Measurements from ENCODE around the gene ZDHHC21. TPM values are rescaled to one million over a fixed set of nuclear protein-coding genes. Genes with fewer than 3 reads are reported as not detected.
"Not testable (repeated sequence)": the region's sequence is repeated elsewhere in the genome, so short reads cannot be mapped to it uniquely, and the experiment has no call there.

Gene ZDHHC21
- total RNA-seq, 1 experiment from 2014 or later, result 4.1 TPM

DNA sequence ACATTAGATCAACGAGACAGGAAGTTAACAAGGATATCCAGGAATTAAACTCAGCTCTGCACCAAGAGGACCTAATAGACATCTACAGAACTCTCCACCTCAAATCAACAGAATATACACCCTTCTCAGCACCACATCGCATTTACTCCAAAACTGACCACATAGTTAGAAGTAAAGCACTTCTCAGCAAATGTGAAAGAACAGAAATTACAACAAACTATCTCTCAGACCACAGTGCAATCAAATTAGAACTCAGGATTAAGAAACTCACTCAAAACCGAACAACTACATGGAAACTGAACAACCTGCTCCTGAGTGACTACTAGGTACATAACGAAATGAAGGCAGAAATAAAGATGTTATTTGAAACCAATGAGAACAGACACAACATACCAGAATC is 10.6 kb downstream of the ZDHHC21 start:
- not testable (repeated sequence) for DNase-seq (ENCODE audit: low read depth)

DNA sequence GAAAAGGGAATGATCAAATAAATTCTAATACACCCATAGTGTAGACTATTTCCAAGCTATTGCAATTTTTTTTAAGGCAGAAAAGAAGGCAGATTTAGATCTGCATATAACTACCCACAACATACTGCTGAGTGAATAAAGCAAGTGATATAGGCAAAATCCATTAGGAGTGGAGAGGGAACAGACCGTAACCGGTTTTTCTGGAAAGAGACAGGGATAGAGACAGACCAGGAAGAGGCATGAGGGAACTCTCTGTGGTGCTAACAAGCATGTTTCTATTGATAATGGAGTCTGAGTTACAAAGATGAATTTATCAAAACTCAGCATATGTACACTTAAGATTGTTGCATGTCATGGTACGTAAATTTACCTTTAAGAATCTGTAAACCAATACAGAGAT is 14.5 kb downstream of the ZDHHC21 start:
- no peak for DNase-seq (ENCODE audit: low read depth)

DNA sequence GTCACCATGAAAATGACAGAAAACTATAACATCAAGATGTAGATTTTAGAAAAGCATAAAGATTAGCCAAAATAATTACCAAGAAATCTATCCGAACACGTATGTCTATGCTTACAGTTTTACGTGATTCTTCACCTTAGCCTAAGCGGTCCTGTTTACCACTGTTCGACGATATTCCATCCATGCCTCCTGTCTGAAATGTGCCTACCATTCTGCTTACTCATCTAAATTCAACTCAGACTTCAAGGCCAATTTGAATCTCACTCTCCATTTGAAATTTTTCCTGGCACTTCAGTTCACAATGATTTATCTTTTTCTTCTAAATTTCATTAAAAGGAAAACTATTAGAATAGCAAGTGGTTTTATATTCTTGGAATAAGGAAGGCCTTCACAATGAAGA is 15.4 kb downstream of the ZDHHC21 start:
- DNase-seq (ENCODE audit: low read depth), result no peak

DNA sequence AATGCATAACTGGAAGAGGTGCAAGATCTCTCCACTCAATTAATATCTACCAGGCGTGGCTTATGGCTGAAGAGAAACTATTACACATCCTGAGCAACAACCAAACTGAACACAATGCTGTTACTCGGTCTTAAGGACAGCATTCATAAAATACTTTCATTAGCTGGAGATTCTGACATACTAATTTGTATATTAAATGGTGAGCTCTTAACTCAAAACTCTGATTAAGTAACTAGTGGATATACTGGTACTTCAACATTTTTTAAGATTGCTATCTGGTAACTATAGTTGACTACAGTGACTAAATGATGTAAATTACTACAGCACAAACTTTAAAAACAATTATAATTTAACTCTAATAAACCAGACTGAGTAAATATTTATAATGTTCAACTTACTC is 15.8 kb downstream of the ZDHHC21 start:
- no peak for DNase-seq (ENCODE audit: low read depth)

DNA sequence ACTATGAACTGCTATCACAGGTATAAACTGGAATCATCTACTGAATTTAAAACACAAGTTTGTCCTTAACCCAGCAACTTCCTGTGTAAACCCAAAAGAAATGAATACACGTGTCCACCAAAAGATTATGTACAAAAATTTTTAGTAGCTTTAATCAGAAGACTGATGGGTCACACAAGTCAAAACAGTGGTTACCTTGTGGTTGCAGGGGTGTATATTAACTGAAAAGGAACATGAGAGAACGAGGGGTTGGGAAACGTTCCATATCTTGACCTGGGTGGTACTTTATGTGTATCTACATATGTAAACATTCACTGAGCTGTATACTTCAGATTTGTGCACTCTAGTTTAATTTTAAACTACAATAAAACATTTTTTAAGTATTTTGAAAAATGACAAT is 18.6 kb downstream of the ZDHHC21 start:
- no peak for DNase-seq (ENCODE audit: low read depth)

DNA sequence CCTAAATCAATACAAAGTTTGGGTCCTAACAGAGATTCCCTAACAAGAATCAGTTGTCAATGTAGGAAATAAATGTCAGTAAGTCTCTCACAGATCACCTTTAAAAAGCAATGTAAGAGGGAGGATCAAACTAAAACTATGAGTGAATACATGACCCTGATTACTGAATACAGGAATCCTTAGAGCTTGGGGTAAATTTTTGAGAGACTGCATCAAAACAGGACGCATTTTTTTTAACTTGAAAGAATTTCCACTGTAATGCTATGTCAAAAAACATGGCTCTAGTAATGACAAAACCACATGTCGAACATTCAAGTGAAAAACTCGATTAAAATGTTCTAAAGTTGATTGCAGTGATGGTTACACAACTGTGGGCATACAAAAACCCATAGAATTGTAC is 21.9 kb downstream of the ZDHHC21 start:
- DNase-seq (ENCODE audit: low read depth), result no peak

DNA sequence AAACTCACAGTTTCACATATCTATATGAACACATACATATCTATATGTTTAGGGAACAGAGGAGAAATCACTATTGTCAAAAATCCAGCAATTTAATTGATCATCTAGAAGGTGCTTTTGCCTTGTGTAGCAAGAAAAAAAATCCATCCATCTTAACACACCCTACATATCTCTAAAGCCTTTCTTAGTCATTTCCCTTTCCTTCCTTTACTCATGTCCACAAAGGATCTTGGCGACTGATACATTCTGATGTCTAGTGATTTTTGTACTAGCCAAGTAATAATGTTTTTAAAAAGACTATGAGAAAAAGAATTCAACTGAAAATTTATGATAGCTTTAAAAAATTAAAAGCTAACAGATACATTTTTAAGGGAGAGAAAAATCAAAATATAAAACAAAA is 22.5 kb downstream of the ZDHHC21 start:
- DNase-seq (ENCODE audit: low read depth), result peak; percentile 3

DNA sequence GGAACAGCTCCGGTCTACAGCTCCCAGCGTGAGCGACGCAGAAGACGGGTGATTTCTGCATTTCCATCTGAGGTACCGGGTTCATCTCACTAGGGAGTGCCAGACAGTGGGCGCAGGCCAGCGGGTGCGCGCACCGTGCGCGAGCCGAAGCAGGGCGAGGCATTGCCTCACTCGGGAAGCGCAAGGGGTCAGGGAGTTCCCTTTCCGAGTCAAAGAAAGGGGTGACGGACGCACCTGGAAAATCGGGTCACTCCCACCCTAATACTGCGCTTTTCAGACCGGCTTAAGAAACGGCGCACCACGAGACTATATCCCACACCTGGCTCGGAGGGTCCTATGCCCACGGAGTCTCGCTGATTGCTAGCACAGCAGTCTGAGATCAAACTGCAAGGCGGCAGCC is 29.2 kb downstream of the ZDHHC21 start:
- DNase-seq (ENCODE audit: low read depth), result not testable (repeated sequence)

DNA sequence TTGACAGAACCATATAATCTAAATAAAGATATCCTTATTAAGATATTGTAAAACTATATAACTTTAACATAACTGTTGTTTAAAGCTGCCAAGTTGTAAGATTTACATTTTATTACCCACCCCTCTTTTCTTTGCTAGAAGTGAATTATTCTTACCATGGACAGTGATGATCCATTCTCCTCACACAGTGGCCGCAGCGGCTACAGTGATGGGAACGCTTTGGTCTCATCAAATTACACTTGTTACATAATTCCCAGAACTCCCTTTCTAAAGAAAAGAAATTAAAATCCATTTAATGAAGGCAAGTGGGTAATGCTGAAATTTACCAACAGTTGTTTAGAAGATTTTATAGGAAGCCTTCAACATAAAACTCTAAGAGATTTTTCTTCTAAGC is 31.2 kb downstream of the ZDHHC21 start:
- no peak for DNase-seq (ENCODE audit: low read depth)

DNA sequence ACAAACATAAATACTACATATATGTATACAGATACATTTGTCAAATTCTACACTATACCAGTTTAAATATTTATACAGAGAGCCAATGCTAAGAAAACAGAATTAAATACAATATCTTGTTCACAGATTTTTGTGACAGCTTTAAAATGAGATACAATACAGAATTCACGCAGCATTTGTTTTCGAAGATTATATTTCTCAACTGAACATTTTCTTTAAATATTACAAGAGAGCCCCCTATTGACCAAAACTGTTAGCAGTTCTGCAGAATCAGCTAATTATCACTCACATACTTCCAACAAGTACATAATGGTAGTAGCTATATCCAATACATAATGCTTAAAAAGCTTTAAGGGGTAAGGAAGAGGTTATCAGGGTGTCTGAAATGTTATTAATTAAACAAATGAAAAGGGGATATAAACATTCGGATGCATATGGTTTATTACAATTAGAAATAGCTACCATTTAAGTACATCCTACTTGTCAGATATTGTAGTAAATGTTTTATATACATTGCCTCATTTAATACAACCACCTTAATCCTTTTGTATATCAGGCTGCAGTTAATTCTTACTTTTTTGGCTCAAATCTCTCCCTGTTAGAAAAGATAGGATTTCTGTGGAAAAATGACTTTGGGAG is 31.7 kb downstream of the ZDHHC21 start:
- DNase-seq (ENCODE audit: low read depth), result peak; percentile 6

DNA sequence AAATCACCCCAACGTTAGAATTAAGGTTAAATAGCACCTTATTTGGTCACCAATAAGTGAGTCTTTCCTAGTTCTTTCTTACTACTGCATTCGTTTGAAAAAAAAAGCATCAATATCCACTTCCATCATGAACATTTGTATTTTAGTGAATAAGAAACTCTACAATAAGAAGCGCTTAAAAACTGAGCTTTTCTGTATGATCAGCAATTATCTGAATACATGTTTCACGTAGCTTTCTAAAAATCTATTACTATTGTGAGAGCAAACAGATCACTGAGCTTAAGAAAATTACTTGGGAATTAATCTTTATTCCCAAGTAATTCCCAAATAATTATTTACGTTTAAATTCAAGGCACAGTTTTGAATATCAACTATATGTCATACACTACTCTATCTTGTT is 32.5 kb downstream of the ZDHHC21 start:
- no peak for DNase-seq (ENCODE audit: low read depth)

DNA sequence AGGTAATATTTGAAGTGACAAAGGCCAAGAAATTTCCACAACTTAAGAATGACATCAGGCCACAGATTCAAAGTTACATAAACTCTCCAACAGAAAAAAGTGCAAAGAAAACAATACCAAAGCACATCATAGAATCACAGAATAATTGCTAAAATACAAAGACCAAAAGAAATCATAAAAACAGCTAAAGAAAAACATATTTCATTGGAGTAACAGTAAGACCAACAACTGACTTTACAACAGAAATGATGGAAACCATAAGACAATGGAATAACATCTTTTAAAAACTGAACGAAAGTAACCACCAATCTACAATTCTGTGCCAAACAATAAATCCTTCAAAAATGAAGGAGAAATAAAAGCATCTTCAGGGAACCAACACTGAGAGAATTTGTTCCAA is 38.3 kb downstream of the ZDHHC21 start:
- no peak for DNase-seq (ENCODE audit: low read depth)

DNA sequence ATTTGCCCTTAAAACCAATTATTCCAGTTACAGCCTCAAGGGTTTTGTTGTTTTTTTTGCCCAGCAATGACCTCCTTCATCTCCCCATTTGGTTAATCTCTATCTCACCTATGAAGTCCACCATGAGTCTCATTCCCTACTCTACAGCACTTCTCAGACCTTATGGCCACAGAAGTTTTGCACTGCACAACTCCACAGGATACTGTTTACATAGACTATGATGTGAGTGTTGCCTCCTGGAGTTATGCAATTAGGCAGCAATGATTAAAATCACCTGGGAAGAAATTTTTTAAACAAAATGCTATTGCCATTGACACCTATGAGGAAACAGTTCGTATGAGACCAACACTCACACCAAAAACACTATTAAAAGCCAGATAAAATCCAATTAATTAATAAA is 39.7 kb downstream of the ZDHHC21 start:
- DNase-seq (ENCODE audit: low read depth), result no peak

DNA sequence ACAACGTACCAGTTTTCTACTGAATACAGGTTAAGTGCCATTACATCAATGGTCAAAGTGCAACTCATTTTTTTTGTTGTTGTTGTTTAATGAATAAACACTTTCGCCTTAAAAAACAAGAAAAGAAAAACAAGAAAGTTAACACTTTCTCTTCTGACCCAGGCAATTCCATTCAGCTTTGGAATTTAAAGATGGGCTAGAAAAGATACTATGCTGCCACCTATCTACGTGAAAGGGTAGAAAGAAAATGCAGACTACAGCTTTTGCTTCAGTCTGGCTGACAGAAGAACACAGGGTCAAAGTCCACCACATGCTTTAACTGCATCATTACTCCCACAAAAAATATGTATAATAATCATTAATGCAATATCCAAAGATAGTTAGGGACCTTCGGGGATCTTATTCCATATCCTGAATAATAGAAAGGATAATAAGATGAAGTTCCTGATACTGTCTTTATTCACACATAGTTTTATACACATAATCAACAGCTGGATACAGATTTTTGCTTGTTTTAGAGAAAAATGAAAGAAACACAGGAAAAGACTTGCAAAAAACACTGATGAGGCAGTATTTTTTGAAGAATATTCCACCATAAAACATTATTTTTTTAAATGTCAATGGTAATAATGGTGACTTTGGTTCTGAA is 40.4 kb downstream of the ZDHHC21 start:
- peak; percentile 10 for DNase-seq (ENCODE audit: low read depth)

DNA sequence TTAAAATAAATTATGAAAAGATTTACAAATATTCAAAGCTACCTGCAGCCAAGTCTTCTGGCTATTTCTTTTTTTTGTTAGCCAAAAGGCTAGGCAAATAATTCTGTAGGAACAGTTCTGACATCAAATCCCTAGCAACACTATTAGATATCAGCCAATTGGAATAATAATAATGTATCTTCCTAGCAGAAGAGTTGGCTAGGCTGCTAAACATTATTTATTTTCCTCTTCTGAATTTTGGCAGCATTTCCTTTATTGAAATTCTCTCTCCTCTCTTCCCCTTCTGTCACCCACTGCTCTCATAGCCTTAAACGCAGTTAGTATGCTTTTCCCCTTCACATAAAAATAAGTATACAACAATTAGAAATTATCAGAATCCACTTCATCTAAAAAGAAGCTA is 42.6 kb downstream of the ZDHHC21 start:
- no peak for DNase-seq (ENCODE audit: low read depth)

DNA sequence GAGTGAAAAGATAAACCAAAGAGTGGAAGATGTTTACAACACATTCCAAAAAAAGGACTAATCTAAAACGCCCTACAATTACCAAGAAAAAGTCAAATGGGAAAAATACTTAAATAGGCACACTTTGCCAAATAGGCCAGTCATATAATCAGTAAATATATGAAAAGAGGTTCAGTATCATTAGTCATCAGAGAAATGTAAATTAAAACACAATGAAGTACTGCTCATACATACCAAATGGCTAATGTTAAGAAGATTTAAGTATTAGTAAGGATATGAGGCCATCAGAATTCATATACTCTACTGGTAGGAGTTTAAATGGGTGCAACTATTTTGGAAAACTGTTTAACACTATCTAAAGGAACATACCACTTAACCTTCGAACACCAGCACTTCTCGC is 47.6 kb downstream of the ZDHHC21 start:
- DNase-seq (ENCODE audit: low read depth), result no peak

DNA sequence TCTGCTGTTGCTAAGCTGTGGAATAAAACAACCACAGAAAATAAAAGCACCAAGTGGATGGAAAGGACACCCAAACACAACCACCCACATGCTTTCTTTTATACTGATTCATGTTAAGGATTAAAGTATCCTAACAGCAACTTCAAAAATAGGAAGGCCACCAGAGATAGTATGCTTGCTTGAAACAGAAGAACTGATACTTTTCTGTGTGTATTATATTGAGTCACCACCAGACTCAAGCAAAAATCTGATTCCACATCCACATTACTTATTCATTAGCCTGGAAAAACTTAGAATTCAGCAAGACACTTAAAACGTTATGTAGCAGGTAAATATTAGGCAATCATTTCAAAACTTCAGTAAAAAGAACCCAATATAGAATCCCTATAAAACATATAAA is 52.3 kb downstream of the ZDHHC21 start:
- DNase-seq (ENCODE audit: low read depth), result no peak

DNA sequence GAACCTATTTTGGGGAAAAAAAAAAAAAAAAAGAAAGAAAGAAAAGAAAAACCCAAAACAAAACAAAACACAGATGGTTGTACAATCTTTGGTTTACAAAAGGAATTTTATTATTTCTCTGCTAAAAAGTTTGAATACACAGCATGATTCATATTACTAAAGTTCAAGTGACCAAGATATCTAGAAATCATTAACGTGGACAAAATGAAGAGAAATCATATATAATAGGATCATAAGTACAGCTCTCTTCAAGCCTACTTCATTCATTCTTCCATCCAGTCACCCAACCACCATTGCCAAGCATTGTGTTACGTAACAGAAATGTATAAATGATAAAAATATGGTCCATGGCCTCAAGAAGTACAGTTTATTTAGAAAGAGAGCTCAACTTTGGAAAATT is 52.9 kb downstream of the ZDHHC21 start:
- DNase-seq (ENCODE audit: low read depth), result no peak

DNA sequence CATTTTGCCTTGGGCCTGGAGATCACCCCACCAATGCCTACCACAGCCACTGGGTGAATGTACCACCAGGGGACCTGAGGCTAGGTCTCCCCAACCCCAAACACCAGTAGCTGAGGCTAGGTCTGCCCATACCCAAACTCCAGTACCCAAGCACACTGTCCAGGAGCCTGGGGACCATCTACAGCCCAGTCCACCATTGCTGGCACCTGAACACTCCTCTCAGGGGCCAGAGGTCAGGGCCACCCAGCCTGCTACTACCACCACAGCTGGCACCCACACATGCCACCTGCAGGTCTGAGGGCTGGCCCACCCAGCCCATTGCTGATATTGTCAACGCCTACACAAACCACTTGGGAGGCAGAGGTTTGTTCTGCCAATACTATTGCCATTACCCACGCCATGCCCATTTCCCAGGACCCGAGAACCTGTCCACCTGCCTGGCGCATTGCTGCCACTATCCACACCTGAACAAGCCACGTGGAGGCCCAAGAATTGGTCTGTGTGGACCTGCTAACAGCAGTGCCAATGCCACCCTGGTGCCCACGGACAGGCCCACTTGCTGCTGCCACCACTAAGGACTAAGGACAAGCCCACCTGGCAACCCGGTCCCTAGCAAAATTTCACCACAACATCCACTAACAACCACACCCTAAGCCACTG is 59.2 kb downstream of the ZDHHC21 start:
- no peak for DNase-seq (ENCODE audit: low read depth)

DNA sequence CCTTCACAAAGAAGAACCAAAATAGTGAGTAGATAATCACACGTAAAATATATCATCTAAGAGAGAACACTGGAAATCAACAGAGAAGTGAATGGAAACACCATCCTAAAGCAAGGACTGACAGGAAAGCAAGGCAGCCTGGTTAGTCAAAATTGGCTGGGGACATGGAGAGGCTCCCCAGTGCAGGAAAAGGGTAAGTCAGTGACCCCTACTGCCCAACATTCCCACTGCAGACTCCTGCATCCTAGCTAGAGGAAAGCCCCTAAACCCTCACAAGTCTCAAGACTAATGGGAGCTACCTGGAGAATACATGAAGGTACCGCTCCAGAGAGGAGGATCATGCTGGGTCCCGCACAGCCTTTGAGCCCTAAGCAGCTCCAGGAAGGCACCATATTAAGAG is 60.1 kb downstream of the ZDHHC21 start:
- DNase-seq (ENCODE audit: low read depth), result no peak

DNA sequence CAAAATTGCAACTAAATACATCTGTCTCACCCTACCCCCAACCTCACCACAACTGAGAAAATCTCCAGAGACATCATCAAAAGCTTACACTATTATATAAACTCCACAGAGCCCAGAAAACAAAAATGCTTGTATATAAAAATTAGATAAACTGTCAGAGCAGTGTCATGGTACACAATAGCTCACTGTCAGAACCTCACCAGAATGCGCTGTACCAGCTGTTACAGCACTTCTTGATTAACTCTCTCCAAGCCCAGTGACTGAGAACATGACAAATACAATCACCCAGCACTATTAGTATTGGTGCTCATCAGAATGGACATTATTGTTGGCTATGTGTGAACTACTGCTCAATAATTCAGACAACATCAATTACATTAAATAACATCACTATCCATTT is 65.7 kb downstream of the ZDHHC21 start:
- DNase-seq (ENCODE audit: low read depth), result no peak

DNA sequence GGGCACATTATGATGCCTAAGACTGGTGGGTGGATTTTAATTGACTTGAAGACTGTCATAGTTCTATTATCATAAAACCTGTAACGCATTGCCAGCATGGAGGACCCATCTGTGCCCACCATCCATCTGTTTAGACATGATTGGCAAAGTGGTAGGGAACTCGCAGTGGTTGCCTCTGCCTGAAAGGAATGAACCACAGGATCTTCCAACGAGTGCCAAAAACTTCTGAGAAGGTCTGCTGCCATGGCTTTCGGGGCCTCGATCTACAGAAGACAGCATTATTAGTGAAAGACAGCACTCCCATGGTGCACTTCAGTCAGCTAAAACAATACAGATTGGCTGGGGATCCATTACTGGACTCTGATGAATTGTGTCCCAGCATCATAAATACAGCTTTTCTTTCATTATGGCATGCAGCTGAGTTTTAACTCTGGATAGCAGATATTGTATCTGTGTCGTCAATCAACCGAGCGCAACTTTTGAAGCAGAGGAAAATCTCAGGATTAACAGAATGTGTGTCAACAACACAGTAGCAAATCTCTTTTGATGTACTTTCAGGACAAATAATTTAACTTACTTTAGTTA is 74.3 kb downstream of the ZDHHC21 start:
- DNase-seq (ENCODE audit: low read depth), result no peak

Measured in RPMI7951 (cell line).